HG03378 (cell line): Measurements from ENCODE around the gene SOCS4.

Experiments
- ATAC-seq: cut with Tn5 transposase; IDR thresholded peaks from one replicate; pipeline ENCODE4 v1.9.1; 2021; ENCODE audit warnings: mild to moderate bottlenecking, moderate library complexity; ENCODE audit not compliant: unreplicated experiment

Gene SOCS4

GRCh38 chr14:55084401-55085059 lies 57.5 kb downstream of the SOCS4 start:
- no peak for ATAC-seq

- ATAC-seq, result no peak
Observed at GRCh38 chr14:55085060-55085660, 58.1 kb downstream of the SOCS4 start.

- no peak for ATAC-seq
Observed at GRCh38 chr14:55086938-55087337, 59.9 kb downstream of the SOCS4 start.

DNA sequence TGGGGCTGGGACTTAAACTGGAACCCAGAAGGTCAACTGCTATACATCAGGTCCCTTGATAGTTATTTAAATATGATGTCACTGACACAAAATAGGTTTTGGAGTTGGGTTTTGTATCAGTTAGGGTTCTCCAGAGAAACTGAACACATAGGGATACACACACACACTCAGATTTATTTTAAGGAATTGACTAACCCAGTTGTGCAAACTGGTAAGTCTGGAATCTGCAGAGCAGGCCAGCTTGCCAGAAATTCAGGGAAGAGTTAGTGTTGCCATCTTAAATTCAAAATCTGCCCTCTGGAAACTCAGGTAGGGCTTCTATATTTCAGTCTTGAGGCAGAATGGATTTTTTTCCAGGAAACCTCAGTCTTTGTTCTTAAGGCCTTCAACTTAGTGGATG lies 61.3 kb downstream of the SOCS4 start:
- ATAC-seq, result no peak

DNA sequence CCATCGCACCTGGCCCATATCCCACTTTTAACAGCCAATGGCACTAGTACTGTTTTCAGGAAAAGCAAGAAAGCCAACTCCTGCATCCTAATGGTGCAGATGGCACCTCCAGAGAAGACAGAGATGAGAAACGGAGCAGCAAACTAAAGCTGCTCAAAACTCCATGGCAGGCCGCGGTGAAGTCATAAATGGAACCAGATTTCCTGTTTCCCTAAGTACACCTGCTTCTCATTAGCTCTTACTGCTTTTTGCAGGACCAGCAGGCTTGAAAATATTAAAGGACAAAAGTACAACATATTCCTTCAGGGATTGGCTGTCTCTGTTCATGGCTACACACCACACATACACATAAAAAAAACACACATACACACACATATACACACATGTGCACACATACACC lies 65.3 kb downstream of the SOCS4 start:
- no peak for ATAC-seq

GRCh38 chr14:55094292-55095157 lies 67.5 kb downstream of the SOCS4 start:
- ATAC-seq, result no peak

DNA sequence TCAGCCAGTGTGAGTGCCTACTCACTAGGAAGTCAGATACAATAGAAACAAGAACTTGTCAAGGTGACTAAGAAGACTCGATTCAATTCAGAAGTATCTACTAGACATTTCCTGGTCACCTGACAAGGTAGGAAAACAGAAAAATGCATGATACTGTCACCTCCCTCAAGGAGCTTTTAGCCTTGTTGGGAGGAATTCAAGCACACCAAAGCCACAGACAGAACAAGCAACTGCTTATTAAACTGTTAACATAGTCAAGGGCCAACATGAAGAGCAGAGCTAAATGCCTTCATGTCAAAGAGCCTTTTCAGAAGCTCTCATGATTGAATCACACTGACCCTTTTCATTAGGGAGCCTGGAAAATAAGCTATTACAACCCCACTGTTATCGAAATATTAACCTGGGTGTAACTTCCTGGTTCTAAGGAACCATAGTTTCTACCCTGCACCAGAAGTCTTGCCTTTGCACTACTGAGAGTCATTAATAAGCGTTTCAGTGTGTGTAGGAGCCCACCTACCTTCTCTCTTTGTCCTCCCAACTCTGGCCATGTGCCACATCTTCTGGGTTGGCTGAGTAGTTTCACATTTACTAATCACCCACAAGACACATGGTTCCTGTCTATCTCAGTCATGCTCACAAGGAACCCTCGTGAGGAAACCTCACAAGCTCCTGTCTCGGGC lies 71.0 kb downstream of the SOCS4 start:
- peak; percentile 59 for ATAC-seq

GRCh38 chr14:55098561-55098898 lies 71.5 kb downstream of the SOCS4 start:
- ATAC-seq, result no peak
